Suprapubic skin (tissue), 4 donors: ENCODE data around the gene MLXIPL.

Source experiments
- EP300 ChIP-seq: sonication (generic); formaldehyde crosslinking; IDR thresholded peaks from one replicate; pipeline ENCODE4 v1.6.1; 2017; ENCODE audit warnings: antibody characterized with exemption
- POLR2A ChIP-seq, 2 donors: fragments of 450-650 bp; IDR thresholded peaks; one replicate each; pipeline ENCODE4 v1.6.1; 2017; ENCODE audit warnings: antibody characterized with exemption in 2 of 2, mild to moderate bottlenecking in 2 of 2, moderate library complexity in 2 of 2
- POLR2AphosphoS5 ChIP-seq, 3 donors: sonication (generic); formaldehyde crosslinking; IDR thresholded peaks; one replicate each; pipeline ENCODE4 v1.6.1; 2017; ENCODE audit warnings: antibody characterized with exemption in 3 of 3
- TF ChIP-seq, protein P1 (sequence below), 2 donors: fragments of 200-600 bp in 1 of 2; fragments of 450-650 bp in 1 of 2; sonication (generic) in 1 of 2; IDR thresholded peaks; one replicate each; pipeline ENCODE4 v1.5.1; 2016 to 2019; ENCODE audit warnings: antibody characterized with exemption in 2 of 2, mild to moderate bottlenecking in 1 of 2, moderate library complexity in 1 of 2

DNA sequence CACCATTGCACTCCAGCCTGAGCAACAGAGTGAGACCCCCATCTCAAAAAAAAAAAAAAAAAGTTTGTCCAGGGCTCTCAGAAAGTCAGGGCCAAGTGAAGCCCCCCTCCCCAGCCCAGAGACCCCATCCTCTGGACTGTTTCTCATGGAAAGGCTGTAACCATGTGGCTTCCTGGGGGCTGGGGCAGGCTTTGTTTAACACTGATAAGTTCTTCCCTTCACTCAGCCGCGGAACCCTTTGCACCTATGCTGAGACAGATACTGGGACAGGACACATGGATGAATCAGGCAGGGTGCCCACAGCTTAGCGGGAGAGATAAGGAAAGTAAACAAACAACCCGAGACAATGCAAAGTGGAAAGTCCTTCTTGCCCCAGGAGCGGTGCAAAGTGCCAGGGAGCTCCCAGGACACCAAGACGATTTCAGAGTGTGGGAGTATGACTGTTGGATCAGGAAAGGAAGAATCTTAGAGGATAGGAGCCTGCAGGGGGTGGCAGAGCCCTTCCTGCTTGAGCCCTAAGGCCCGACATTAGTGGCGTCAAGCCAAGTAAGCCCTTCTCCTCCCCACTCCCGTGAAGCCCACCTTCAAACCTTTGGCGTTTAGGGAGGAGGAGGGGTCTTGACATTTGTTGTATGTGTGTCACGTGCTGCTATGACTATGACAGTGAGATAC, 11.6 kb downstream of the MLXIPL start:
- TF ChIP-seq, protein P1, sequence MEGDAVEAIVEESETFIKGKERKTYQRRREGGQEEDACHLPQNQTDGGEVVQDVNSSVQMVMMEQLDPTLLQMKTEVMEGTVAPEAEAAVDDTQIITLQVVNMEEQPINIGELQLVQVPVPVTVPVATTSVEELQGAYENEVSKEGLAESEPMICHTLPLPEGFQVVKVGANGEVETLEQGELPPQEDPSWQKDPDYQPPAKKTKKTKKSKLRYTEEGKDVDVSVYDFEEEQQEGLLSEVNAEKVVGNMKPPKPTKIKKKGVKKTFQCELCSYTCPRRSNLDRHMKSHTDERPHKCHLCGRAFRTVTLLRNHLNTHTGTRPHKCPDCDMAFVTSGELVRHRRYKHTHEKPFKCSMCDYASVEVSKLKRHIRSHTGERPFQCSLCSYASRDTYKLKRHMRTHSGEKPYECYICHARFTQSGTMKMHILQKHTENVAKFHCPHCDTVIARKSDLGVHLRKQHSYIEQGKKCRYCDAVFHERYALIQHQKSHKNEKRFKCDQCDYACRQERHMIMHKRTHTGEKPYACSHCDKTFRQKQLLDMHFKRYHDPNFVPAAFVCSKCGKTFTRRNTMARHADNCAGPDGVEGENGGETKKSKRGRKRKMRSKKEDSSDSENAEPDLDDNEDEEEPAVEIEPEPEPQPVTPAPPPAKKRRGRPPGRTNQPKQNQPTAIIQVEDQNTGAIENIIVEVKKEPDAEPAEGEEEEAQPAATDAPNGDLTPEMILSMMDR (IDR thresholded peaks at IDR 0.05): no peak
- no peak for TF ChIP-seq EP300
- no peak for TF ChIP-seq POLR2AphosphoS5 (IDR thresholded peaks at IDR 0.05)
- no peak for TF ChIP-seq POLR2A (IDR thresholded peaks at IDR 0.05)
